ENCODE results near the gene NPFFR1.

NPFFR1 gene

GRCh38 chr10:70283445-70284399, at the start of gene NPFFR1:
Gene NPFFR1 (minus strand): TSS chr10:70284004. CDS start chr10:70283676, 328 bp downstream.
- H3K4me3 ChIP-seq (ENCODE audit: control insufficient read depth, low read depth, low read length) = no peak within 1 kb of the TSS
- DNase-seq (ENCODE audit: low read depth) = no peak
- TF ChIP-seq CTCF (IDR thresholded peaks at IDR 0.05; ENCODE audit: control insufficient read depth, insufficient read depth, low read depth, low read length, missing control alignments) = no peak

- DNase-seq (ENCODE audit: low read depth) = no peak
- H3K4me3 ChIP-seq (ENCODE audit: control insufficient read depth, low read depth, low read length) = no peak overlapping the region
- no peak for TF ChIP-seq CTCF (IDR thresholded peaks at IDR 0.05; ENCODE audit: control insufficient read depth, insufficient read depth, low read depth, low read length, missing control alignments)
These were observed 49.5 kb upstream of the NPFFR1 start for GRCh38 chr10:70333268-70333667.

GRCh38 chr10:70331486-70332268, 47.9 kb upstream of the NPFFR1 start:
- peak; percentile 57 for TF ChIP-seq CTCF (IDR thresholded peaks at IDR 0.05; ENCODE audit: control insufficient read depth, insufficient read depth, low read depth, low read length, missing control alignments)
- DNase-seq (ENCODE audit: low read depth) = peak; percentile 80
- H3K4me3 ChIP-seq (ENCODE audit: control insufficient read depth, low read depth, low read length) = no peak overlapping the region

- no peak overlapping the region for H3K4me3 ChIP-seq (ENCODE audit: control insufficient read depth, low read depth, low read length)
- no peak for DNase-seq (ENCODE audit: low read depth)
- TF ChIP-seq CTCF (IDR thresholded peaks at IDR 0.05; ENCODE audit: control insufficient read depth, insufficient read depth, low read depth, low read length, missing control alignments) = no peak
These were observed 47.3 kb upstream of the NPFFR1 start for GRCh38 chr10:70331160-70331485.

GRCh38 chr10:70330671-70331070, 46.9 kb upstream of the NPFFR1 start:
- DNase-seq (ENCODE audit: low read depth) = no peak
- no peak for TF ChIP-seq CTCF (IDR thresholded peaks at IDR 0.05; ENCODE audit: control insufficient read depth, insufficient read depth, low read depth, low read length, missing control alignments)
- H3K4me3 ChIP-seq (ENCODE audit: control insufficient read depth, low read depth, low read length) = no peak overlapping the region

- TF ChIP-seq CTCF (IDR thresholded peaks at IDR 0.05; ENCODE audit: control insufficient read depth, insufficient read depth, low read depth, low read length, missing control alignments) = no peak
- H3K4me3 ChIP-seq (ENCODE audit: control insufficient read depth, low read depth, low read length) = no peak overlapping the region
- peak; percentile 13 for DNase-seq (ENCODE audit: low read depth)
These were observed 45.2 kb upstream of the NPFFR1 start for GRCh38 chr10:70328967-70329366.
